HepG2 (cell line): ENCODE results near the gene UBE3D. TPM values are rescaled to one million over a fixed set of nuclear protein-coding genes. Genes with fewer than 3 reads are reported as not detected.

ENCODE experiments used
- ATAC-seq: fragments of 200-7000 bp; cut with Tn5 transposase; 3 replicates; pipeline ENCODE4 v1.9.1; 2020; ENCODE audit warnings: mild to moderate bottlenecking, moderate library complexity
- BruUV-seq: library from RNA; stranded (reverse); fragments of 400-500 nt; replicated peaks from 2 replicates; lab custom pipeline; 2021; lab: Mats Ljungman, UMichigan
- CTCF ChIA-PET: fragments of 300-600 bp; formaldehyde crosslinking; extraction: SDS; loops from one replicate; lab custom pipeline; 2021; ENCODE audit warnings: low total read pairs, inconsistent platforms, low intra/inter-chr PET ratio; lab: Yijun Ruan, JAX
- POLR2A ChIA-PET: fragments of 350-600 bp; sonication (Branson Sonifier 250); formaldehyde crosslinking; loops from one replicate; lab custom pipeline; 2020; ENCODE audit warnings: antibody characterized with exemption, inconsistent platforms; lab: Yijun Ruan, JAX
- DNase-seq: peaks from one replicate; pipeline ENCODE4 v3.0.0-alpha.2; 2015; ENCODE audit warnings: low spot score
- FAIRE-seq: peaks from 3 replicates; lab custom pipeline; 2011; peaks lifted over from hg19 to GRCh38; lab: Jason Lieb, UNC
- H2AFZ ChIP-seq: one replicate; pipeline ENCODE4 v1.6.1; 2011; ENCODE audit warnings: low read length, inconsistent platforms
- H3K27ac ChIP-seq: fragments of 300-600 bp; 3 replicates; pipeline ENCODE4 v1.8.0; 2011; ENCODE audit warnings: mixed run types, mild to moderate bottlenecking, mixed read lengths, low read length, inconsistent platforms; ENCODE audit not compliant: insufficient read depth; ENCODE audit errors: extremely low read length
- H3K27me3 ChIP-seq, 2 experiments: fragments of 200-600 bp in 1 of 2; 2 replicates in 1 of 2; 3 replicates in 1 of 2; pipeline versions ENCODE4 v1.6.0 to v1.8.0; 2011; ENCODE audit warnings: low read length in 2 of 2, mild to moderate bottlenecking in 2 of 2, moderate library complexity in 2 of 2, inconsistent platforms in 1 of 2; ENCODE audit not compliant: insufficient read depth in 2 of 2, control insufficient read depth in 1 of 2
- H3K36me3 ChIP-seq, 2 experiments: fragments of 200-600 bp in 1 of 2; replicated peaks in 1 of 2; 2 replicates in 1 of 2; 3 replicates in 1 of 2; pipeline versions ENCODE4 v1.5.1 to v1.8.0; 2011; ENCODE audit warnings: low read length in 2 of 2, inconsistent platforms in 1 of 2; ENCODE audit not compliant: insufficient read depth in 2 of 2, control insufficient read depth in 1 of 2
- H3K4me1 ChIP-seq: 2 replicates; pipeline ENCODE4 v1.5.1; 2012; ENCODE audit warnings: low read length, inconsistent platforms; ENCODE audit not compliant: insufficient read depth
- H3K4me2 ChIP-seq: 2 replicates; pipeline ENCODE4 v1.6.0; 2011; ENCODE audit warnings: low read depth, low read length, inconsistent platforms
- H3K4me3 ChIP-seq, 3 experiments: fragments of 200-600 bp in 1 of 3; sonication (generic), shearing (Covaris generic) in 1 of 3; replicated peaks in 1 of 3; 2 replicates each; pipeline ENCODE4 v1.5.1; 2011 to 2016; ENCODE audit warnings: low read length in 3 of 3, inconsistent platforms in 2 of 3, low read depth in 2 of 3, mild to moderate bottlenecking in 2 of 3, control low read depth in 1 of 3, mixed read lengths in 1 of 3; ENCODE audit not compliant: insufficient read depth in 1 of 3
- H3K79me2 ChIP-seq: one replicate; pipeline ENCODE4 v1.6.1; 2011; ENCODE audit warnings: low read length, inconsistent platforms; ENCODE audit not compliant: insufficient read depth
- H3K9ac ChIP-seq: 2 replicates; pipeline ENCODE4 v1.6.0; 2011; ENCODE audit warnings: mild to moderate bottlenecking, low read depth, low read length, inconsistent platforms; ENCODE audit not compliant: insufficient read depth
- H3K9me3 ChIP-seq: 2 replicates; pipeline ENCODE4 v1.5.1; 2012; ENCODE audit warnings: mild to moderate bottlenecking, low read length
- H4K20me1 ChIP-seq: 2 replicates; pipeline ENCODE4 v1.6.0; 2011; ENCODE audit warnings: inconsistent platforms, mild to moderate bottlenecking, low read length, moderate library complexity; ENCODE audit not compliant: insufficient read depth
- ADNP ChIP-seq: sonication (generic); formaldehyde crosslinking; IDR thresholded peaks from 2 replicates; pipeline ENCODE4 v1.4.0; 2020; ENCODE audit warnings: missing genetic modification reagents
- BHLHE40 ChIP-seq: IDR thresholded peaks from 2 replicates; pipeline ENCODE4 v1.6.1; 2011; ENCODE audit warnings: low read length, improper control_type of control experiment
- BORCS8-MEF2B ChIP-seq: sonication (generic); formaldehyde crosslinking; IDR thresholded peaks from 2 replicates; pipeline ENCODE4 v1.8.0; 2022; ENCODE audit warnings: mild to moderate bottlenecking, missing genetic modification reagents
- FOXM1 ChIP-seq: sonication (generic); formaldehyde crosslinking; IDR thresholded peaks from 2 replicates; pipeline ENCODE4 v1.5.0; 2020; ENCODE audit warnings: missing genetic modification reagents
- FOXP4 ChIP-seq: sonication (generic); formaldehyde crosslinking; IDR thresholded peaks from 2 replicates; pipeline ENCODE4 v1.4.0; 2020; ENCODE audit warnings: missing genetic modification reagents
- GABPA ChIP-seq, 2 experiments: IDR thresholded peaks; 2 replicates each; pipeline ENCODE4 v1.6.1; 2011 to 2016; ENCODE audit warnings: low read depth in 2 of 2, low read length in 1 of 2, missing biosample characterization in 1 of 2, missing genetic modification characterization in 1 of 2
- IRF2 ChIP-seq: IDR thresholded peaks from 2 replicates; pipeline ENCODE4 v1.6.1; 2018; ENCODE audit warnings: missing genetic modification reagents, missing compliant biosample characterization
- LRRFIP1 ChIP-seq: sonication (generic); formaldehyde crosslinking; conservative IDR thresholded peaks from 2 replicates; pipeline ENCODE4 v1.4.0; 2020; ENCODE audit warnings: missing genetic modification reagents
- PCBP2 ChIP-seq: fragments of 200-400 bp; formaldehyde crosslinking; optimal IDR thresholded peaks from 2 replicates; pipeline ENCODE3; 2018; ENCODE audit warnings: low read length, low read depth; ENCODE audit not compliant: poor library complexity, severe bottlenecking
- PHF5A ChIP-seq: IDR thresholded peaks from one replicate; pipeline ENCODE4 v1.6.1; 2018; ENCODE audit warnings: low read depth, missing genetic modification reagents; ENCODE audit not compliant: unreplicated experiment
- PITX1 ChIP-seq: sonication (generic); formaldehyde crosslinking; IDR thresholded peaks from 2 replicates; pipeline ENCODE4 v1.5.1; 2020; ENCODE audit warnings: mild to moderate bottlenecking, missing genetic modification reagents
- RXRA ChIP-seq: sonication (generic); formaldehyde crosslinking; IDR thresholded peaks from 2 replicates; pipeline ENCODE4 v1.5.1; 2020; ENCODE audit warnings: missing genetic modification reagents
- SATB2 ChIP-seq: sonication (generic); formaldehyde crosslinking; IDR thresholded peaks from 2 replicates; pipeline ENCODE4 v1.5.0; 2020; ENCODE audit warnings: missing genetic modification reagents
- SMARCE1 ChIP-seq: fragments of 450-650 bp; IDR thresholded peaks from 2 replicates; pipeline ENCODE4 v1.6.1; 2017; ENCODE audit warnings: borderline replicate concordance
- SOX5 ChIP-seq: IDR thresholded peaks from 2 replicates; pipeline ENCODE4 v1.6.1; 2016; ENCODE audit warnings: borderline replicate concordance
- ZNF232 ChIP-seq: sonication (generic); formaldehyde crosslinking; IDR thresholded peaks from 2 replicates; pipeline ENCODE4 v1.4.0; 2020; ENCODE audit warnings: missing genetic modification reagents, borderline replicate concordance
- ZNF724P ChIP-seq: sonication (generic); formaldehyde crosslinking; IDR thresholded peaks from 2 replicates; pipeline ENCODE4 v1.8.0; 2022; ENCODE audit warnings: missing genetic modification reagents, borderline replicate concordance
- ZNF883 ChIP-seq: sonication (generic); formaldehyde crosslinking; IDR thresholded peaks from 2 replicates; pipeline ENCODE4 v1.5.1; 2020; ENCODE audit warnings: mild to moderate bottlenecking, missing genetic modification reagents; ENCODE audit errors: not compliant biosample characterization
- WGBS: methylation state at CpG from one replicate; pipeline ENCODE4 v1.1.6; 2017; ENCODE audit warnings: low lambda C conversion rate; 5-methylcytosine and 5-hydroxymethylcytosine counted together
- in situ Hi-C: cut with HindIII; loops from 2 replicates; pipeline ENCODE4 v1.10.0; 2017; ENCODE audit warnings: low pct_unique_long_range_greater_than_20kb; ENCODE audit not compliant: extremely low pct_ligation_motif_present
- intact Hi-C: fragments of 100-400 bp; cut with micrococcal nuclease; formaldehyde crosslinking; loops from one replicate; pipeline ENCODE4 v1.10.0; 2022; ENCODE audit not compliant: unreplicated experiment
- polyA plus RNA-seq, 8 experiments: library from polyadenylated mRNA; depleted of rRNA in 3 of 8; stranded (reverse) in 7 of 8; unstranded in 1 of 8; fragments of >200 nt; fragmentation: Illumina TruSeq in 4 of 8; extraction: Trizol in 4 of 8; gene quantifications; 2 replicates each; pipeline versions ENCODE4 v1.2.1 to v1.2.3, GENCODE V29; 2011 to 2016; ENCODE audit warnings: low read depth in 4 of 8, missing spikeins in 1 of 8, mixed read lengths in 1 of 8; ENCODE audit not compliant: insufficient read depth in 1 of 8
- total RNA-seq, 5 experiments: library from RNA; depleted of rRNA; stranded (reverse); fragments of >200 nt; fragmentation: Illumina TruSeq; extraction: Trizol; gene quantifications; 2 replicates each; pipeline ENCODE4 v1.2.3, GENCODE V29; 2016; ENCODE audit warnings: low read depth in 1 of 5
- TF ChIP-seq, protein P1 (sequence below): sonication (generic); formaldehyde crosslinking; IDR thresholded peaks from 2 replicates; pipeline ENCODE4 v1.4.0; 2020; ENCODE audit warnings: mild to moderate bottlenecking, missing genetic modification reagents
- TF ChIP-seq, protein P2 (sequence below): sonication (generic); formaldehyde crosslinking; IDR thresholded peaks from 2 replicates; pipeline ENCODE4 v1.5.0; 2020; ENCODE audit warnings: mild to moderate bottlenecking, missing genetic modification reagents

Gene UBE3D
- total and polyA plus RNA-seq, 2 of the 13 experiments (the other 11 are each of a cell fraction or from before 2014, with no cell fraction given) = 5.1 to 11.4 TPM

GRCh38 chr6:83114164-83114563, 48.5 kb upstream of the UBE3D start:
- CTCF ChIA-PET = no interaction called here
- DNase-seq = no peak
- H4K20me1 ChIP-seq = no peaks in the 10 kb centered on the region
- BruUV-seq = no TSS peak
- intact Hi-C loops = no loop called here
- no peak overlapping the region for H3K4me2 ChIP-seq
- no peaks in the 10 kb centered on the region for H3K79me2 ChIP-seq
- no peak overlapping the region for H3K4me3 ChIP-seq
- H2AFZ ChIP-seq = no peak overlapping the region
- H3K27me3 ChIP-seq = no peaks in the 10 kb centered on the region
- H3K27ac ChIP-seq = no peak overlapping the region
- 96% methylated on average over 1 of the region's 1 CpG for WGBS
- TF ChIP-seq ZNF724P (no peak), ADNP (CRISPR knock-in tag) (no peak), ZNF232 (no peak), SATB2 (CRISPR knock-in tag) (no peak), SOX5 (CRISPR knock-in tag) (no peak), BORCS8-MEF2B (CRISPR knock-in tag) (no peak), SMARCE1 (no peak), RXRA (CRISPR knock-in tag) (no peak), FOXP4 (CRISPR knock-in tag) (no peak), PHF5A (CRISPR knock-in tag) (no peak), GABPA (IDR thresholded peaks at IDR 0.05; ENCODE audit: low read depth, low read length) (no peak), GABPA (CRISPR knock-in tag; IDR thresholded peaks at IDR 0.05; ENCODE audit: low read depth) (no peak), PITX1 (CRISPR knock-in tag) (no peak), LRRFIP1 (CRISPR knock-in tag) (no peak), BHLHE40 (no peak), PCBP2 (no peak), IRF2 (CRISPR knock-in tag) (no peak), ZNF883 (CRISPR knock-in tag) (no peak), FOXM1 (CRISPR knock-in tag) (no peak)
- TF ChIP-seq, protein P1, sequence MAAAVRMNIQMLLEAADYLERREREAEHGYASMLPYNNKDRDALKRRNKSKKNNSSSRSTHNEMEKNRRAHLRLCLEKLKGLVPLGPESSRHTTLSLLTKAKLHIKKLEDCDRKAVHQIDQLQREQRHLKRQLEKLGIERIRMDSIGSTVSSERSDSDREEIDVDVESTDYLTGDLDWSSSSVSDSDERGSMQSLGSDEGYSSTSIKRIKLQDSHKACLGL = no peak
- TF ChIP-seq, protein P2, sequence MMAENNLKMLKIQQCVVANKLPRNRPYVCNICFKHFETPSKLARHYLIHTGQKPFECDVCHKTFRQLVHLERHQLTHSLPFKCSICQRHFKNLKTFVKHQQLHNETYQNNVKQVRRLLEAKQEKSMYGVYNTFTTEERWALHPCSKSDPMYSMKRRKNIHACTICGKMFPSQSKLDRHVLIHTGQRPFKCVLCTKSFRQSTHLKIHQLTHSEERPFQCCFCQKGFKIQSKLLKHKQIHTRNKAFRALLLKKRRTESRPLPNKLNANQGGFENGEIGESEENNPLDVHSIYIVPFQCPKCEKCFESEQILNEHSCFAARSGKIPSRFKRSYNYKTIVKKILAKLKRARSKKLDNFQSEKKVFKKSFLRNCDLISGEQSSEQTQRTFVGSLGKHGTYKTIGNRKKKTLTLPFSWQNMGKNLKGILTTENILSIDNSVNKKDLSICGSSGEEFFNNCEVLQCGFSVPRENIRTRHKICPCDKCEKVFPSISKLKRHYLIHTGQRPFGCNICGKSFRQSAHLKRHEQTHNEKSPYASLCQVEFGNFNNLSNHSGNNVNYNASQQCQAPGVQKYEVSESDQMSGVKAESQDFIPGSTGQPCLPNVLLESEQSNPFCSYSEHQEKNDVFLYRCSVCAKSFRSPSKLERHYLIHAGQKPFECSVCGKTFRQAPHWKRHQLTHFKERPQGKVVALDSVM (CRISPR knock-in tag) = no peak
- TF ChIP-seq, all 625 proteins: peak for 0
- in situ Hi-C loops = no loop called here
- Histone ChIP-seq H3K9me3 (no peaks in the 10 kb centered on the region), H3K9ac (no peak overlapping the region), H3K4me1 (no peaks in the 10 kb centered on the region), H3K36me3 (0 out of 5 replicates have a peak, but pooled peaks cover under 1 to 3% of the 10 kb centered on the region in 2 experiments)
- FAIRE-seq (no peak), ATAC-seq (no peak)
- POLR2A ChIA-PET = no interaction called here
